HG02884 (cell line): ENCODE data around the gene TSHR.

Experiments used
- ATAC-seq: cut with Tn5 transposase; IDR thresholded peaks from one replicate; pipeline ENCODE4 v1.9.1; 2021; ENCODE audit warnings: mild to moderate bottlenecking, moderate library complexity; ENCODE audit not compliant: unreplicated experiment

Gene TSHR

DNA sequence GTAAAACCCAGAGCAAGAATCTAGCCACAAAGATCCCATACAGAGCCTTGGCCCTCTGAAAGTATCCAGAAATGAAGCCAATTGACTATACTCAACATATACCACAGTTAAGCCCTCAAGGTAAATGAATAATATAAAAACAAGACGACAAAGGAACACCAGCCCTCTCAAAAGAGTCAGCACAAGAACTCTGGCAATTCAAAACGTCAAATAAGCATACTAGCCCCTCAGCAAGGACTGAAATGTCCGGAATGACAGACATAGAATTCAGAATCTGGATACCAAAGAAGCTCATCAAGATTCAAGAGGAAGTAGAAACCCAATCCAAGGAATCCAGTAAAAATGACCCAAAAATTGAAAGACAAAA is 215.4 kb downstream of the TSHR start:
- ATAC-seq = no peak

DNA sequence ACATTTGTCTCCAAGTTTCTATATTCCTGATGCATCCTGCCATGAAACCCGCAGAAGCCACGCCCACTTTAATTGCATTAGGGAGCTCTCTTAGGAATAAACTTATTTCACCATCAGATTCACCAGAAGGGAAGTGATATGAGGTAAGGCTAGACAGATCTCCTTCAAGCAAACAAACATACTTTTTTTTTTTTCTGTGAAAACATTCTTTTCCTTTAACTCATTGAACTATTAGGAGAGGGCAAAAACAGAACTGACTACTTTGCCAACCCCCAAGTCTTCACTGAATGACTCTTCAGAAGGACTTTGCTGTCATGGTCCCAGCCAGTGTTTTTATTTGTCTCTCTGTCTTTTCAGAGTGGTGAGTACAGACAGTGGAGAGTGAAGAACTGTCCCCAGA is 216.9 kb downstream of the TSHR start:
- peak; percentile 21 for ATAC-seq

DNA sequence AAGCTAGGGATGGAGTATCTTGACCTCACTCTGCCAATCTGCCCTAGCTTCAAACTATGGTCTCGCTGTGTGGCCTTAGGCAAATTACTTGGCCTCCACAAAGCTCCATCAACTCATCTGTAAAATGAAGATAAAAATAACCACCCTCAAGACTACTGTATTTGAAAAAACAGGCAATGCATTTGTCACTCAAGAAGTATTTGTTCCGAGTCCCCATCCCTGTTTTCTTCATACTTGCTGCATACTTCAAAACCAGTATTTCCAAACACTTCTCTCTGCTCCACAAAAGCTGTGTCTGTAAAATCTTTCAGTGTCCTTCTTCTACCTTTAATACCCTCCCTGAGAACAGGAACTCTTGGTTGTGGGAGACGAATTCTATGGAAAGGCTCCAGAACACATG is 217.5 kb downstream of the TSHR start:
- ATAC-seq = peak; percentile 17

DNA sequence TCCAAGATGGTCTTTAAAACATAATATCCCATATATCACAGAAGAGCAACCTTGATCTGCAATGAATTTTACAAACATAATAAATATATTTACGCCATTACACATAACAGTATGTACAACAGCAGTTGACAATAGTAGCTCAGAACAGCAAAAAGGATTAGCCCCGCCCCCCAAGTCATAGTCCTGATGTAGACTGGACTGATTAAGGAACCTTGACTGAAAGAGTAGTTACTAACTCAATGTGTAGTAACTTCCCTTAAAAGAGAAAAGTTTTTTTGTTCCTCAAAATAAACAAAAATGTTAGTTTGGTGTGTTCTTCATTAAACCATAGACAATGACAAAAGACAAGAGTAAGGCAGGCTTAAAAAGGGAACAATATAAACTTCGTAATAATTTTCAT is 220.8 kb downstream of the TSHR start:
- no peak for ATAC-seq

DNA sequence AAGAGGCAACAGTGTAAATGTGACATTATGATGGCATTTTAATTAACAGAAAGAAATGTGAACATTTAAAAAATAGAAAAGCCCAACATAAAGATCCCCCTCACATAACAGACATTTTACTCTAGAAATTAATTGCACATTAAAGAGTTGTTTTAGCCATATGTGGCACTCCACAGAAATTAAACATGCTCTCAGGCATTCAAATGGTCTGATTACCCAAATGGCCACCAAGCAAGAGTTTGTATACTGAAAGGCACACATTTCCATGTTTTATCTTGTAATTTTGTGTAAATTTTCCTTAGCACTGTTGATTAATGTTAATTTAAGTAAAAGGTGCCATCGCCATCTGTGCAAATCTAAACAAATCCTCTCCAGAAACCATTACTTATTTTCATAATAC is 221.8 kb downstream of the TSHR start:
- ATAC-seq = no peak

DNA sequence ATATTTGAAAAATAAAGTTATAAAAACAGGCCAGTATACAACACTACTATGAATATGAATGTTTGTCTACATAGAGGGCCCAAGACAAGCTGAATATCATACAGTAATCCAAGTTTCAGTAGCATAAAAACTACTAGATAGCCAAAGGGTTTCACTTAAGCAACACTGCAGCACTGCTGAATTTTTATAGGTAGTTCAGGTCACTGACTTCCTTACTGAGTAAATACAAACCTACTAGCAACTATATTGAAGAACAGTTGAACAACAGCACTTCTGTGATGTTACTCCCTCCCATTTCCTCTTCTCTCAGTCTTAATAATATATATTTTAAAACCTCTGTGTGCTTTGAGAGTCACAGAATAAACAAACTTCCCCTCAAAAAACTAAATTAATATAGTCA is 222.6 kb downstream of the TSHR start:
- peak; percentile 46 for ATAC-seq

DNA sequence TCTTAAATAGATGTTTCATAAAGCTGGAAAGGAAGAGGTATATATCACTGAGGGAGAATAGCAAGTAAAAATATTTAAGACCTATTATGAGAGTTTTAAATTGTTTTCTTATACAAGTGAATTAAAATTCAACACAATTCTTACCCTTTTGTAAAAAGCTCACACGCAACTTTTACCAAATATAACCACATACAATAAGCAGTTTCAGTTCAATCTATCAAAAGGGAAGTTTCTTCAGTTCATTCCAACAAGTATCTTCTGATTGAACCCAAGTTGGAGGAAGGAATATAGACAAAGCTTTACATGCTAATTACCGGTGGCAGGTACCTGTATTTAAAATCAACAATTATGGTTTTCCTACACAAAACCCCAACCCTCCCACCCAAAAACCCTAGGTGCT is 224.2 kb downstream of the TSHR start:
- no peak for ATAC-seq

DNA sequence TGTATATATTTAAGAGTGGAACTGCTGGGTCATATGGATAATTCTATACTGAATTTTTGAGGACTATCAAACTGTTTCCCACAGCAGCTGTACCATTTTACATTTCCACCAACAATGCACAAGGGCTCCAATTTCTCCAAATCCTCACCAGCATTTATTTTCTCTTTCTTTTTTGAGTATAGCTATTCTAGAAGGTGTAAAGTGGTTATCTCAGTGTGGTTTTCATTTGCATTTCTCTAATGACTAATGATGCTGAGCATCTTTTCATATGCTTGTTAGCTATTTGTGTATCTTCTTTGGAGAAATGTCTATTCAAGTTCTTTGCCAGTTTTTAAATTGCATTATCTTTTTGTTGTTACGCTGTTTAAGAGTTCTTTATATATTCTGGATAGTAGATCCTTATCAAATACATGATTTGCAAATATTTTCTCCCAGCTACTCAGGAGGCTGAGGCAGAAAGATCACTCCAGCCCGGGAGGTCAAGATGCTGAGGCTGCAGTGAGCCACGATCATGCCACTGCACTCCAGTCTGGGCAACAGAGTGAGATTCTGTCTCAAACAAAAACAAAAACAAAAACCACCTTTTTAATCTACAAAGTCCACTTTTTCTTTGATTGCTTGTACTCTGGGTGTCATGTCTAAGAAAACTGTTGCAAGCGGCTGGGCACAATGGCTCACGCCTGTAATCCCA is 232.6 kb downstream of the TSHR start:
- peak; percentile 80 for ATAC-seq

DNA sequence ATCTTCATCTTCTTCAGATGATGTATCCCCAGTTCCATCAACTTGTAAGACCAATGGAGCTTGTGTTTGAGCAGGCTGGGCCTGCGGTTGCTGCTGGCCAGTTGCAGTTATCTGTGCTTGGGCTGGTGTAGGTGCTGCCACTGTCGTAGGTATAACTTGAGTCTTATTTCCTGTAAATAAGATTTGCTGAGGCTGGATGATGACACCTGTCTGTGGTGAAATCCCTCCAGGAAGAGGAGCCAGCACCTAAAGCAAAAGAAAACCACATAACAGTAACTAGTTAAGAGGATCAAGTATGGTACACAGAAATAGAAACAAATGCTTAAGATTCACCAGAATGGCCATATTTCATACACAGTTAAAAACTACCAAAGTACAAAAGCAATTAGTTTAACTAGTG is 237.2 kb downstream of the TSHR start:
- no peak for ATAC-seq

DNA sequence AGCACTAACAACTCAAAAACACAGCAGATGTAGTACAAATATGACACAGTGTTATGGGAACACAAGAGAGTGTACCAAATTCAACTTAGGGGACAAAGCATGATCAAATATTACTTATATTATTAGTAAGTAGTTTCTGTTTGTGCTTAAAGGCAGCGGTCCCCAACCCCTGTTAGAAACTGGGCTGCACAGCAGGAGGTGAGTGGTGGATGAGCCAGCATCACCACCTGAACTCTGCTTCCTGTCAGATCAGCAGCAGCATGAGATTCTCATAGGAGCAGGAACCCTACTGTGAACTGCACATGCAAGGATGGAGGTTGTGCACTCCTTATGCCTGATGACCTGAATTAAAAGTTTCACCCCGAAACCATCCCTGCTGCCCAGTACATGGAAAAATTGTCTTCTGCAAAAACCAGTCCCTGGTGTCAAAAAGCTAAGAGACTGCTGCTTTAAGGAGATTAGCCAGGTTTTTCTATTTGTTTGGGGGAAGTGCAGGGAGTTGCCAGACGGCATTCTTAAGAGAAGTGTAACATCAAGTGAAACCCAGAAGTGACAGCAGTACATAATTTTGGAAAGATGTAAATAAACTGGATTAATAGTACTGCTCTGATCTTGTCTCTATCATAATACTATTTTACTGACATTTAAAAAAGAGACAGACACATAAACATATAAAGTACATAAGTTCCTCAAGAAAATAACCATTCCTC is 238.7 kb downstream of the TSHR start:
- peak; percentile 83 for ATAC-seq
